Measurements from ENCODE around the gene UBTD2.

The UBTD2 gene

GRCh38 chr5:172171118-172171517 is 112.4 kb downstream of the UBTD2 start:
- DNase-seq (ENCODE audit: low read depth in 2 of 2): no peak

- DNase-seq (ENCODE audit: low read depth in 2 of 2): no peak
Measured at GRCh38 chr5:172170251-172170701, 113.3 kb downstream of the UBTD2 start.

DNA sequence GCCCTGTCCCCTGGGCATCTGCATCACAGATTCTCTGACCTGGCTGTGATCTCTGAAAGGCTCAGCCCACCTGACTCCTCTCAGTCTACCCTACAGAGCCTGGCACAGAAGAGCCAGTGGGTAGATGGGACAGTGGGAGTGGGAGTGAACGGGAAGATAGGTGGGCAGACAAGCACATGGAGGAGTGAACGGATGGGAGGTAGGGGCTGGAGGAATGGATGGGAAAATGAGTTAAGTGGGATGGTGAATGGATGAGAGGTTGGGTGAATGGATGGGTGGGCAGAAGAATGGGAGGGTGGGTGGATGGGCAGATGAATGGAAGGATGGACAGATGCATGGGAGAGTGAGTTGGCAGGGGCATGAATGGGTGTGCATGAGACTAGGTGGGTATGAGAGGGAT is 114.3 kb downstream of the UBTD2 start:
- DNase-seq (ENCODE audit: low read depth in 2 of 2): no peak

- DNase-seq (ENCODE audit: low read depth in 2 of 2): no peak
Measured at GRCh38 chr5:172168311-172168710, 115.3 kb downstream of the UBTD2 start.

- DNase-seq (ENCODE audit: low read depth in 2 of 2): no peak
Measured at GRCh38 chr5:172167895-172168294, 115.7 kb downstream of the UBTD2 start.

- no peak for DNase-seq (ENCODE audit: low read depth in 2 of 2)
Measured at GRCh38 chr5:172166030-172166826, 117.3 kb downstream of the UBTD2 start.

GRCh38 chr5:172165465-172165864 is 118.1 kb downstream of the UBTD2 start:
- DNase-seq (ENCODE audit: low read depth in 2 of 2): no peak

DNA sequence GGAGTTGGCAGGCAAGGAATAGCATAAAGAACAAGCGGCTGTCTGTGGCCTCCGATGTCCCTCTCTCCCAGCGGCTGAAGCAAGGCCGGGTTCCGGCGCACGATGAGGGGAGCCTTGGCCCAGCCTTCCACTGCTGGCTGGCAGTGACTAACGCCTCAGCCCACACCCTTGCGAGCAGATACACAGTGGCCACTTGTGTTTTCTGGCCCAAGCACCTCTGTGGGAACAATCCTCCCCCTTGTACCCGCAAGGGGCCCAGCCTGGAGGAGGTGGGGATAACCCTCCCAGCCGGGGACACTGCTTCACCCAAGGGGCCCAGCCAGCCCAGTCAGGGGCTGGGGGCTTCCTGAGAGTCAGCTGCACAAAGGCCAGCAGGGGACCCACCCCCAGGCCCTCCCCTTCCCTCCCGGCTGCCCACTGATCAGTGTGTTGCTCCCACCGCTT is 118.8 kb downstream of the UBTD2 start:
- no peak for DNase-seq (ENCODE audit: low read depth in 2 of 2)

GRCh38 chr5:172163346-172163745 is 120.2 kb downstream of the UBTD2 start:
- no peak for DNase-seq (ENCODE audit: low read depth in 2 of 2)

DNA sequence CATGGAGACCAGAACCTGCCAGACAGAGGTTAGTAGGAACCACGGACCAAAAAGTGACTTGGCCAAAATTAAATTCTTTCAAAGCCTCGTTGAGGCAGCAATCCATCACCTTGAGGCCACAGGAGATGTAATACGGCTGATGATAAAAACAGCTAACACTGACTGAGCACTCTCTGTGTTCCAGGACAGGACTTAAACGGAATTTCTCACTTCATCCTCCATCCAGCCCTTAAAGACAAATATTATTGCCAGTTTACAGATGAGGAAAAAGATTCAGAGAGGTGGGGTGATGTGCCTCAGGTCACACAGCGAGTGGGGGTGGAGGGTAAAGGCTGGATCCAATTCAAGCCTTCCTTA is 120.6 kb downstream of the UBTD2 start:
- no peak for DNase-seq (ENCODE audit: low read depth in 2 of 2)

DNA sequence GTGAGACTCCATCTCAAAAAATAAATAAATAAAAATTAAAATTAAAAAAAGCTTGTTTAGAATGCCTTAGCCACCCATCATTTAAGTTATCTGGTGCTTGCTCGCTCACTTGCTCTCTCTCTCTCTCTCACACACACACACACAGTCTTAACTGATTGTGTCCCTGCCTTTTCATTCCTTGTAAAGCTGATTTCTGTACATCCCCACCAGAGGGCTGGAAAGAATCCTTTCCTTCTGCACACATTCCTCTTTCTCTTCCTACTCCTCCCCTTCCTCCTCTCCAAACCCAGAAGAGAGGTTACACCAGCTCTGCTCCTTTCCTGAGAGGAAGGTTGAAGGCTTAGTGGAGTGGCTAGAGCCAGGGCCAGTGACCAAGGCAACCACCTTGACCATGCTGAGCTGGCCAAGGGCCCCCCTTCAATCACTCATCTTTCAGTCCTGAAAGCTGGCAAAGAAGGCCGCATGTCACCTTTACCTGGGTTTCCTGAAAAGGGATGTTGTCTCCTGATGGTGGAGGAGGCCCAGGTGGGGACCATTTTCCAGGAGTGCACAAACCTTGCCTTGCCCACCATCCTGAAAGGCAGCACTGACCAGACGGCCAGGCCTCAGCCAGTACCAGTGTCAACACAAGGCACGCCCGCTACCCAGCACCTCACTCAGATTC is 121.1 kb downstream of the UBTD2 start:
- DNase-seq (ENCODE audit: low read depth in 2 of 2): no peak

DNA sequence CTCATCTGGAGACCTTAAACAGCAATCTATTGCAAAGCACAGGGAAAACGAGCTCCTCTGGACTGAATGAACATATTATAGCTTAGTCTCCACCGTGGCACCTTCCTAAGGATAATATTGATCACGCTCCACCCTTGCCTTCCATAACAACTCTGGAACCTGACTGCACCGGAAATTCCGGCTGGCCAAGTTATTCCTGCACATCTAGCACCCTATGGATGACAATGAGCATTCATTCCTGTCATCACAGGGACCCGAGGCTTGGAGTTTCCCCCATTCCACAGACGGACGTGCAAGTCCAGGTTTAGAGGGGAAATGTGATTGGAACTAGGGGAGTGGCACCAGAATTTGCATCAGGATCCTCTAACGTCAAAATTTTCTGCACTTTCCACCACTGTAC is 123.1 kb downstream of the UBTD2 start:
- no peak for DNase-seq (ENCODE audit: low read depth in 2 of 2)
